ENCODE measurements around the gene OTC.

- TF ChIP-seq POLR2A (IDR thresholded peaks at IDR 0.05) (no peak), CTCF (IDR thresholded peaks at IDR 0.05) (no peak), POLR2AphosphoS5 (IDR thresholded peaks at IDR 0.05) (no peak)
These were observed 1.1 kb upstream of the OTC start for GRCh38 chrX:38351346-38351745.
